NCI-H1436 treated with DMSO at 0.1 percent for 48 hours (cell line): Measurements from ENCODE around the gene GPR108.

Source experiments
- DNase-seq: peaks from one replicate; lab custom pipeline; 2025; lab: John Stamatoyannopoulos, UW

Gene GPR108

GRCh38 chr19:6737873-6738786, 750 bp upstream of the GPR108 start:
- peak; percentile 65 for DNase-seq

GRCh38 chr19:6736917-6737283, 480 bp downstream of the GPR108 start:
- peak; percentile 23 for DNase-seq

GRCh38 chr19:6736169-6736916, 1.0 kb downstream of the GPR108 start:
- DNase-seq = peak; percentile 13

GRCh38 chr19:6735181-6735911, 2.0 kb downstream of the GPR108 start:
- no peak for DNase-seq

GRCh38 chr19:6734096-6734696, 3.2 kb downstream of the GPR108 start:
- DNase-seq = no peak

- DNase-seq = no peak
Observed at GRCh38 chr19:6733338-6734095, 3.9 kb downstream of the GPR108 start.

GRCh38 chr19:6732803-6733337, 4.5 kb downstream of the GPR108 start:
- no peak for DNase-seq

GRCh38 chr19:6731822-6732221, 5.6 kb downstream of the GPR108 start:
- DNase-seq = no peak

GRCh38 chr19:6730941-6731670, 6.3 kb downstream of the GPR108 start:
- no peak for DNase-seq

GRCh38 chr19:6730153-6730804, 7.1 kb downstream of the GPR108 start:
- DNase-seq = no peak

GRCh38 chr19:6729573-6730152, 7.7 kb downstream of the GPR108 start:
- DNase-seq = no peak

- DNase-seq = no peak
Observed at GRCh38 chr19:6728346-6728745, 9.0 kb downstream of the GPR108 start.

GRCh38 chr19:6725513-6726231, 11.7 kb downstream of the GPR108 start:
- no peak for DNase-seq

- no peak for DNase-seq
Observed at GRCh38 chr19:6724631-6725492, 12.5 kb downstream of the GPR108 start.

GRCh38 chr19:6723738-6724137, 13.6 kb downstream of the GPR108 start:
- no peak for DNase-seq

GRCh38 chr19:6723108-6723618, 14.2 kb downstream of the GPR108 start:
- DNase-seq = no peak

GRCh38 chr19:6721773-6722172, 15.6 kb downstream of the GPR108 start:
- no peak for DNase-seq

- no peak for DNase-seq
Observed at GRCh38 chr19:6721138-6721474, 16.3 kb downstream of the GPR108 start.
